ENCODE measurements around the gene NOX5. TPM values are rescaled to one million over a fixed set of nuclear protein-coding genes. Genes with fewer than 3 reads are reported as not detected.

Gene NOX5
- total RNA-seq, 4 donors from 2014 or later, result 0.33 to 2.1 (median 0.39) TPM

DNA sequence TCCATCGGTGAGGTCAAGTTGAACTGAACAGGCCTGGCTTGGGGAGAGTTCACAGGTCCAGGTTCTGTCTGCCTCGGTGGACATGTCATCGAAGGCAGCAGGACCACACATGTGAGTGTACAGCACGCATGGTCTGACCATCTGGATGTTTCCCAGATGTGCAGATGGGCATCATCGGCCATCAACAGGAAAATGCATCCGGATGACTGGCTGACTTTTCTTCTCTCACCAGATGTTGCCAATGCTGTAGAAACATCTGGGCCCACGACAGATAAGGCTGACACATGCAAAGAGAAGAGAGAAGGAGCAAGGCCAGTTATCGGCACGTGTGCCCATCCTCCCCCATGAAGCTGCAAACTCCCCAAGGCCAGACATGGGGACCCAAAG lies 45.1 kb downstream of the NOX5 start:
- TF ChIP-seq, protein P1, sequence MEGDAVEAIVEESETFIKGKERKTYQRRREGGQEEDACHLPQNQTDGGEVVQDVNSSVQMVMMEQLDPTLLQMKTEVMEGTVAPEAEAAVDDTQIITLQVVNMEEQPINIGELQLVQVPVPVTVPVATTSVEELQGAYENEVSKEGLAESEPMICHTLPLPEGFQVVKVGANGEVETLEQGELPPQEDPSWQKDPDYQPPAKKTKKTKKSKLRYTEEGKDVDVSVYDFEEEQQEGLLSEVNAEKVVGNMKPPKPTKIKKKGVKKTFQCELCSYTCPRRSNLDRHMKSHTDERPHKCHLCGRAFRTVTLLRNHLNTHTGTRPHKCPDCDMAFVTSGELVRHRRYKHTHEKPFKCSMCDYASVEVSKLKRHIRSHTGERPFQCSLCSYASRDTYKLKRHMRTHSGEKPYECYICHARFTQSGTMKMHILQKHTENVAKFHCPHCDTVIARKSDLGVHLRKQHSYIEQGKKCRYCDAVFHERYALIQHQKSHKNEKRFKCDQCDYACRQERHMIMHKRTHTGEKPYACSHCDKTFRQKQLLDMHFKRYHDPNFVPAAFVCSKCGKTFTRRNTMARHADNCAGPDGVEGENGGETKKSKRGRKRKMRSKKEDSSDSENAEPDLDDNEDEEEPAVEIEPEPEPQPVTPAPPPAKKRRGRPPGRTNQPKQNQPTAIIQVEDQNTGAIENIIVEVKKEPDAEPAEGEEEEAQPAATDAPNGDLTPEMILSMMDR (IDR thresholded peaks at IDR 0.05; ENCODE audit: low read depth), result no peak

DNA sequence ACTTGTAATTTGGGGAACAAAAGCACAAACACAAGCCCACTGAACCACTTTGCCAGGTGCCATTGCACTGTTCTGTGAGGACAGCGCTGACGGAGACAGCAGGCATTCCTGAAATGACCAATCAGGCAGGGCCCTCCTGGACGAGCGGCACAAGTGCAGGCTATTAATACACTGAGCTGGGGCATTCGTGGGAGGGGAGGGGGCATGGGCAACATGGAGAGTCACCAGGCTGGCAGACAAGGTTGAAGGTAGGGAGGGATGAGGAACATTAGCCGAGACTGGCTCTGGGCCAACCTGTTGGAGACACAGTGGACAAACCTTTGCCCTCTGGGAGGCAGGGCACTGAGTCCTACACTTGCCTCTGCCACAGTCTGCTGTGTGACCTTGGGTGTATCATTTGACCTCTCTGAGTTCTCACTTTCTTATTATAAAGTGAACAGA lies 45.6 kb downstream of the NOX5 start:
- TF ChIP-seq, protein P1 (IDR thresholded peaks at IDR 0.05; ENCODE audit: low read depth), result no peak

DNA sequence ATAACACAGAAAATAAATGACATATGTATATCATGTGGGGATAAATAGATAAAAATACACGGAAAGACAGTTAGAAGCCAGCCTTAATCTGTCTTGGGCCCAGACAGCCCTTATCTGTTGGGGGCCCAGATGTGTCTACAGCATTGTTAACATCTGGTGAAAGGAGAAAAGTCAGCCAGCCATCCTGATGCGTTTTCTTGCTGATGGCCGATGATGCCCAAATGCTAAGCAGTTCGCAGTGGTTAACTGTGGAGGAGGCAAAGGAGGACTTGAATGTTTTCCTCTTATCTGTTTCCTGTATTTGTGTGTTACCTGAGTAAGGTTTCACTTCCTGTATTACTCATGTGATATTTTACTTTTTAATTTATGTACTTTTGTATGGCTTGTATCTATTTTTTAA lies 46.2 kb downstream of the NOX5 start:
- TF ChIP-seq, protein P1 (IDR thresholded peaks at IDR 0.05; ENCODE audit: low read depth), result no peak

DNA sequence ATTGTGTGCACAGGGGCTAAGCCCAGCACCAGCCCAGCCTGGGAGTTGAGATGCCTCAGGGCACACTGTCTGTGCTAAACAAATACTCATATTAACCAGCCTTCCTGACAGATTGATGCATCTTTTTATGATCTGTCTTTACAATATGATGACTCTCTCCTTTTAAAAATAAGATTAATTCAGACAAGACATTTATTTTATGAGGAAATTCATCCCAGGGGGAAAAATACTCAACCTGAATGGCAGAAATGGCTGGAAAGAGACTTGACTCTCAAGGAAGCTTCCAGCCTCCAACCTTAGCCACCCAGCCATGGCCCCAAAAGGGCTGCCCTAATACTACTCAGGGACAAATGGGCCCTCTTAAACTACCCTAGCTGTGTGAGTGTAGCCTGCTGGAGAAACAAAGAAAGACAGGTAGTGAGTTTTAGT lies 46.9 kb downstream of the NOX5 start:
- TF ChIP-seq, protein P1 (IDR thresholded peaks at IDR 0.05; ENCODE audit: low read depth), result no peak

DNA sequence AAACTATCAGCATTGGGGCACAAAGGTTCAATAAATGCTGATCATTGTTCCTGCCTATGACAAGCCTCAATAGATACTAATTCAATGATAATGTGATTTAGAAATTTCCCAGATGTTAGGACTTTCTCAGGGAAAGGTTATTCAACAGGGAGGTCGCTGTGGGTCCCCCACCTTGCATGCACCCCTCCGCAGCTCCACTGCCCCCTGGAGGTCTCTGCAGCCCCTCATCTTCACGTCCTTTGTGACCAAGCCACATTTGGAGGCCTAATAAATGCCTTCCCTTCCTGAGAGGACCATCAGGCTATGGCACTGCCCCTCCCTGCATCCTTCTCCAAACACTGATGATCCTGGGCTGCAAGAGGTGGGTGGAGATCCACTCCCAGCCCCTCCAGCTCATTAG lies 50.2 kb downstream of the NOX5 start:
- TF ChIP-seq, protein P1 (IDR thresholded peaks at IDR 0.05; ENCODE audit: low read depth), result no peak

DNA sequence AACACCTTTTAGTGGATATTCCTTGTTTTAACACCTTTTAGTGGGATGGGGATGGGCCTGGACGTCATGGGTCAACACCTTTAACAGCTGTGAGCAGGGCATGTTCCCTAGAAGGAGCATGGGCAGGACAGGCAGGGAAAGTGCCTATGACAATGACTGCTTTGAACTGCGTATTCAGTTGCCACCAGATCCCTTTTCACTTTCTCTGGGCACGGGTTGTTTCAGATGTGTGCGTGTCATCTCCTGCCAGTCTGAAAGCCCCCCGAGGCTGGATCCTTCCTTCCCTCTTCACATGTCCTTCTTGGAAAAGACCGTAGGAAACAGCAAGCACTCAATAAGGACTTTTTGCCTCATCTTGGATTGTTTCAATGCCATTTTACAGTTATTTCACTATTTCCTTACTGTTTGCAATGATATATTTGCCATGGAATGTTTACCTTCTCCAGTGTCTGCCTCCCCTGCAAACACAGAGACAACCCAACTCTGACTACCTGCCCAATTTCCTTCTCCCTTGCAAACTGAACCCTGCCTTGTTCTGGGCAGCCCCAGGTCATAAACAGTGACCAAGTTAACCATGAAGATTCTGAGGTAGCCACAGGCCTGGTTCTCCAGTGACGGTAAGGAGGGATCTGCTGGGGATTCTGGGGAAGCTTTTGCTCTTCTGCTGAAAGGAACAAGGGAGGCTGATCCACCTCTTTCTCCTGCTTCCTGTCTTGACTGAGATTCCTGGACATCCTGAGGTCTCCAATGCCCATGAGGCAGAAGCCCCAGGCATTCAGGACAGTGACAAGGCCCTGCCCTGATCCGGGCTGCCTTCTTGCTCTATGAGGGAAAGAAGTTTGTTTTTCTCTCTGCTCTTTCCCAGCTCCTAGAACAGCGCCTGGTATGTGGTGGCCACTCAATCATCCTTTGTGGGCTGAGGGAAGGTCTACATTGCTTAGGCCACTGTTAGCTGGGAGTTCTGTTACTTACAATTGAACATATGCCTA lies 51.8 kb downstream of the NOX5 start:
- TF ChIP-seq, protein P1 (IDR thresholded peaks at IDR 0.05; ENCODE audit: low read depth), result no peak

DNA sequence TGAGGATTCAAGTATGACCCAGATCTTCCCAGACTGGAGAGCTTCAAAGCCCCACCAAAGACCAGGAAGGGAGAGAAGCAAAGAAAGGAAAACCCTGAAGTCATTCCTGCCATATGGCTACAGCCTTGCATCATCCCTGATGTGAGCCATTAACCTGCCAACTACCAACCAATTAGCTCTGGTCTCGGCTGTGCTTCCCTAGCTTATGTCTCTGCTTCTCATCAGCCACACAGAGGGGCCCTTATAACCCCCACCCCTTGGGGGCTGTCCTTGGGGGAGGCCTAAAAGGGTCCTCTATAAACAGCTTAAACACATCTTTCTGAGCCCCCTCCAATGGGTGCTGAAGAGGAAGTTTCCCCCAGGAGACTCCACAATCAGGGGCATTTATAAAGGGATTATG lies 52.8 kb downstream of the NOX5 start:
- TF ChIP-seq, protein P1 (IDR thresholded peaks at IDR 0.05; ENCODE audit: low read depth), result no peak

Measured in subcutaneous adipose tissue (tissue), 4 donors.